NCI-H510A (cell line): ENCODE results near the gene FGD6.
"Not testable (repeated sequence)": the region's sequence is repeated elsewhere in the genome, so short reads cannot be mapped to it uniquely, and the experiment has no call there.

ENCODE experiments used
- DNase-seq: peaks from one replicate; lab custom pipeline; 2025; lab: John Stamatoyannopoulos, UW

Gene FGD6

DNA sequence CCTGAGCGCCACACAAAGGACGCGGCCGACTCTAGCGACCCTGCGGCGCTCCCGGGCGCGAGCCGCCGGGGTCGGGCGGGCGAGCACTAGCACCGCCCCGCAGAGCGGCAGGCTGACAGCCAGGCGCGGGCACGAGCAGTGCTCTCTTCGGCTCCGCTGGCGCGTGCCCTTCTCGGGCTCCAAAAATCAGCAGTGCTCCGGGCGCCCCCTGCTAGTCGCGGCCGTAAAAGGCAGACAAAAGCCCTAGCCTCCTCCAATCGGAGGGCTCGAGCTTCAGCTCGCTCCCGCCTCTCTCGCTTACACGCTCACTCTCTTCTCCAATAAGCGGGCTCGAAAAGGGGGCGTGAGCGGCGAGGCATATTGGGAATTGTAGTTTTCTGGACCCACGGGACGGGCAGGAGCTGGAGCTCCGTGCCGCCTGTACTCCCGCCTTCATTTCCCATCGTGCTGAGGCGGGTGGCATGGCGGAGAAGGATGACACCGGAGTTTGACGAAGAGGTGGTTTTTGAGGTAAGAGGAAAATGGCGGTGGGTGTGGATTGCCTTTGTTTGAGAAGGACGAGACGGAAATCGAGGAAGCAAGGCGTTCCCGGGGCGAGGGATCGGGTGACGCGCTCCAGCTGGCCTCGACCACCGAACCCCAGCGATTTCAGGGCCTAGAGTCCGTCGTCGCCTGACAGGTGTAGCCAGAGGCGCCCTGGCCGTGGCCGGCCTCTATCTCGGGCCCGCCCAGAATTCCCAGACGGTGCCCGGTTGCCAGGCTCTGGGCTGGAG is at the start of gene FGD6, which contains the start of gene VEZT:
Gene FGD6, minus strand, starts transcription at position 91 of the 773 bp plus-strand sequence. CDS start 227 bp downstream, outside the sequence.
Gene VEZT, plus strand, starts transcription at position 431 of the 773 bp plus-strand sequence. Its CDS starts 44 bp downstream, at position 475.
- DNase-seq = peak; percentile 99

DNA sequence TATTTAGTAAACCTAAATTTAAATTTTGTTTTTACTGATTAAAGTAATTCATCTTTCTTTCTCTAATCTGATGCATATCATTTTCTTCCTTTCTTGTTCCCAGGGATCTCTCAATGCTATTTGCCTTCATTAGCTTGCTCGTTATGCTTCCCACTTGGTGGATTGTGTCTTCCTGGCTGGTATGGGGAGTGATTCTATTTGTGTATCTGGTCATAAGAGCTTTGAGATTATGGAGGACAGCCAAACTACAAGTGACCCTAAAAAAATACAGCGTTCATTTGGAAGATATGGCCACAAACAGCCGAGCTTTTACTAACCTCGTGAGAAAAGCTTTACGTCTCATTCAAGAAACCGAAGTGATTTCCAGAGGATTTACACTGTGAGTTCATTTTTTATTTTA is 49.0 kb upstream of the FGD6 start:
- no peak for DNase-seq

DNA sequence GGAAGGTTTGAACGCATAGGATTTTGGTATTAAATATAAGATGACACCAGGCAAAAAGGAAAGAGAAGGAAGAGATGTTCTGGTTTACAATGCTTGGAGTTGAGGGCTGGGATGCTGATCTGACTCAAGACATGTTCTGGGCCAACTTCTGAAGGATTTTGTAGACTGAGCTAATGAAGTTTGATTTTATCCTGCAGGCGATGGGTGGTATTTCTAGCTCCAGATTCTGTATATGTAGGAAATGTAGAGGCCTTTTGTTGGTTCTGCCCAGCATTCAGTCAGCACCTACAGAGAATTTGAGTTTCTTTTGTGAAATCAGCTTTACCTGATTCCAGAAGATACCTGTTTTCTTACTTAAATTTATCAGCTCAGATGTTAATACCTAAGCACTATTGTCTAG is 48.5 kb upstream of the FGD6 start:
- no peak for DNase-seq

DNA sequence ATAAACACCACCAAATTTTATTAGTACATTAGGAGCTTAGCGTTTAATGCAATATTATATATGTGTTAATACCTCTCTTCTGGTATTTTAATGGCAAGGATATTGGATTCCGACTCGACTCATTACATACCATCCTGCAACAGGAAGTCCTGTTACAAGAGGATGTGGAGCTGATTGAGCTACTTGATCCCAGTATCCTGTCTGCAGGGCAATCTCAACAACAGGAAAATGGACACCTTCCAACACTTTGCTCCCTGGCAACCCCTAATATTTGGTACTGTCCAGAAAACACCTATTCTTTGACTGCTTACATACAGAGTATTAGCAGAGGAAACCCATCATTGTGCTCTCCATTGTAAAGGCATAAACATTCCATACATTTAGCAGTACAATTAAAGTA is 45.5 kb upstream of the FGD6 start:
- DNase-seq = no peak

DNA sequence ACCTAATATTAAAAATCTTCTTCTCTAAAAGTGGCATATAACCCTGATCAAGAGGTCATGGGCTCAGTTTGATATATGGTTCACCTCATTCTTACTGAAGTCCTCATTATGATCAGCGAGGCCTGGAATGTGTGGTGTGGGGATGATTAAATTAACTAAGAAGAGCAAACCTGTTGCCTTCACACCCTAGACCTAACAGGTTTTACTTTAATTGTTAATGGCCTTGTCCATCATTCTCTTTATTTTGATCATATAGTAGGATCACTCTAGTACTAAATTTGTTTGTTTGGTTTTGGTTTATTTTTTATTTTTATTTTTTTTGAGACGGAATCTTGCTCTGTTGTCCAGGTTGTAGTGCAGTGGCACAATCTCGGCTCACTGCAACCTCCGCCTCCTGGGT is 43.8 kb upstream of the FGD6 start:
- DNase-seq = no peak

DNA sequence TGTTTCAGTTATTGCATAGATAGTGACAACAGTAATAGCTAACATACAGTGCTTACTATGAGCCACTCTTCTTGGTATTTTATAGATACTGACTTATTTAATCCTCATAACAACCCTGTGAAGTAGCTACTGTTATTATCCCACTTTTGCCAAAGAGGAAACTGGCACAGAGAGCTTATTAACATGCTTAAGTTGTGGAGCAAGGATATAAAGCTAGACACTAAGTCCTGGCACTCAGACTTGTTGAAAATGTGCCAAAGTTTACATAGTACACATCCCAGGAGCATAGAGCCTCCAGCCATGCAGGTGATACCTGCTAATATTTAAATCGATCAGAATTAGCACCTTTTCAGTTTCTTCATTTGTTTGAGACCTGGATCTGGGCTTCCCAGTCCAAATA is 42.1 kb upstream of the FGD6 start:
- DNase-seq = no peak

DNA sequence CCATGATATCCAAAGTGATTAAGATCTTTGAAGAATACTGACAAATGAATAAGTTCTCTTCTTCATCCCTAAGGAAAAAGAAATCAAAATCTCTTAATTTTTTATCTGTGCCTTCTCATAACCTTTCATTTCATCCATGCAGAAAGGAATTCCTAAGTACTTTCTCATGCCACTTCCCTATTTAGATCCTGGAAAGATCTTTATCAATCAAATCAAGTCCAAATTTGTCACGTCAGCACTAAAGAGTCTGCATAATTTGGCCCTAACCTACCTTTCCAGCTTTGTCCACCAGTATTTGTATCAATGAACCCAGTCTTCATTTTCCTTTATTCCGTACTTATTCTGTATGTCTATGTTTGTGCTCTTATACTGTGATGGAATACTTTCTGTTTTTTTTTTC is 41.5 kb upstream of the FGD6 start:
- no peak for DNase-seq

DNA sequence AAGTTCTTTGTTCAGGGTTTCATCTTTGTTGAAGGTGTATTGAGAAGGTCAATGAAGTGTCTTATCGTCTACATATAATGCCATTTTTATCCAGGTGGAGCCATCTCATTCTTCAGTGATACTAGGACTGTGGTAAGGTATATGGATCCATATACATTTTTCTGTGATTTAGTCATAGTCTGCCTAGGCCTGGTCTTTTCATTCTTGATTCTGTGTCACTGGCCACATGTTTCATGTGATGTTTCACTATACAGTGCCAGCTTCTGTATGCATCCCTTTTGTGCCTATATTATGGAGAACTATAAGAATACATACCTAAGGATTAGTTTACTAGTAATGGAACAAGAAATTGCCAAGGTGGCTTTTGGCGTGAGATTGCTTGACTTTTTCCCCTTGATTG is 40.9 kb upstream of the FGD6 start:
- DNase-seq = no peak

DNA sequence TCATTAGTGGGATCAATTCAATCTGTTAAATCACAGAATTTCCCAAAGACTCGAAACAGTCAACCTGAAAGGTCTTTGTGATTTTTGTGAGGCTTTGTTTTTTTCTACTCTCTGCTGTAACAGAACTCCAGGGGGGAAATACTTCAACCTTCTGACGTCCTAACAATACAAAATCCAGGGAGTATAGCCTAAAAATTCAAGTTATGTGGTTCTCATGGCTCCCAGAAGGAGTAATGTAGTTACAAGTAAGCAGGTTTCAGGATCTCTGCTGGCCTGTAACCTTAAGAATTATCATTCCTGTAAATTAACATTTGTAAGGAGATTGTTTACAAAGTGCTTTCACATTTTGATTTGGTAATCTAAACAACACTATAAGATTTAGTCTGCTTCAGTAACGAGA is 40.3 kb upstream of the FGD6 start:
- DNase-seq = no peak

DNA sequence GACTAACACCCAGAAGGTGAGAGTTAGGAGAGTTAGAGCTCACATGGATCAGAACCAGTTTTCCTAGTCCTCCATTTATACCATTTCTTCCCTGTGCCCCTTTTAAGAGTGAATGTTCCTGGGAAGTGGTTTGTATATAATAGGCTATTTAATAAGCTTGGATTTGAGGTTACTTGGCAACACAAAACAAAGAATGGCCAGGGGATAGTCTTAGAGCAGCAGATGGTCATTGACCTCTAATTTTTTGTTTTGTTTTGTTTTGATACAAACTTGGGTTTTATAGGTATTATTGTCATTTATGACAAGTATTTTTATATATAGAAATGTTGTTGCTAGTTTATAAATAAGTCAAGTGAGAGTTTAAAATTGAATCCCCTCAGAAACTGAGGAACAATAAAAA is 36.1 kb upstream of the FGD6 start:
- DNase-seq = no peak

DNA sequence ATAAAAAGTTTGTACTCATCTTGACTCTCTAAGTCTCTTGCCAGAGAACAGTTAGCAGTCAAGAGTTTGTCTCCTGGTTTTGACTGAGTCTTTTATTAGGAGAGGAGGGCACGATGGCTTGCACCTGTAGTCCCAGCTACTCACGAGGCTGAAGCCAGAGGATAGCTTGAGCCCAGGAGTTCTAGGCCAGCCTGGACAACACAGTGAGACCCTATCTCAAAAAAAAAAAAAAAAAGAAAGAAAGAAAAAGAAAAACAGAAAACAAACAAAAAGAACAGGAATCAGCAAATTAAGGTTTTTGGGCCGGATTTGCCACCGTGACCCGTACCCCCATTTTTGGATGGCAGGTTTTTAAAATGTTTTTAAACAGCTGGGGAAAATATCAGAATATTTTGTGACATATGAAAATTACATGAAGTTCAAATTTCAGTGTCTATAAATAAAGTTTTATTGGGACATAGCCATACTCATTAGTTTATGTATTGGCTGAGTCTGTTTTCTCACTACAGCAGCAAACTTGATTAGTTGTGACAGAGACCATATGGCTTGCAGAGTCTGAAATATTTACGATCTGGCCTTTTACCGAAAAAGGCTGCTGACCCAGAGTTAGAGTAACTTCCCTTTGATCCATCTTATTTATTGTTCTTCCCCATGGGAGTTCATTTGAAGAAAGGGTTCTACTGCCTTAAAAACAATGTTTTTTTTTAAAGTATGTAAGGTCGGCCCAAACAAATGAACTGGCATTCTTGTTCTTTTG is 31.5 kb upstream of the FGD6 start:
- DNase-seq = no peak

DNA sequence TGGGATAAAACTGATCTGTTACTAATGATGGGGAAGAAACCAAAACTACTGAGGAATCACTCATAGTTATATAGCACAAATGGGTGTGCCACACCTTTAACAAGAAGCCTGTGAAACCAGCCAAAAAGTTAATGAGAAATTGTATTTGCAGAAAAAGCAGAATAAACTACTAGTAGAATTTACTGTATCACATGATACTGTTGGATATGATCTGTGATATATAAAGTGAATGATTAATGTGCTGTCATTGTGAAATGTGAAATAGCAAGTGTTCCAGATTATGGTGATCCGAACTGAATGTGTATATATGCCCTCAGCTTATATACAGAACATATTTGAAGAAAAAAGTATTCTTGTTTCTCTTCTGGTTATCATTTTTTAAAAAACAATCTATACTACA is 30.8 kb upstream of the FGD6 start:
- no peak for DNase-seq

DNA sequence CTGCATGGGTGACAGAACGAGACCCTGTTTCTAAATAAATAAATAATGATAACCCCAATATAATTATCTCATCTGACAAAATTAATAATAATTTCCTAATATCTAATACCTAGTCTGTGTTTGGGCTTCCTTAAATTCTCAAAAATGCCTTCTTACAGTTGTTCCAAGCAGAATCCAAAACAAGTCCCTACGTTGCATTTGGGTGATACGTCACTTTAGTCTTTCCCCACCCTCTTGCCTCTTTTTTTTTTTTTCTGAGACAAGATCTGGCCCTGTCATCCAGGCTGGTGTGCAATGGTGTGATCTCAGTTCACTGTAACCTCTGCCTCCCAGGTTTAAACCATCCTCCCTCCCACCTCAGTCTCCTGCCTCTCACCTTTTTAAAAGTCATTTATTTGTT is 27.1 kb upstream of the FGD6 start:
- DNase-seq = no peak

DNA sequence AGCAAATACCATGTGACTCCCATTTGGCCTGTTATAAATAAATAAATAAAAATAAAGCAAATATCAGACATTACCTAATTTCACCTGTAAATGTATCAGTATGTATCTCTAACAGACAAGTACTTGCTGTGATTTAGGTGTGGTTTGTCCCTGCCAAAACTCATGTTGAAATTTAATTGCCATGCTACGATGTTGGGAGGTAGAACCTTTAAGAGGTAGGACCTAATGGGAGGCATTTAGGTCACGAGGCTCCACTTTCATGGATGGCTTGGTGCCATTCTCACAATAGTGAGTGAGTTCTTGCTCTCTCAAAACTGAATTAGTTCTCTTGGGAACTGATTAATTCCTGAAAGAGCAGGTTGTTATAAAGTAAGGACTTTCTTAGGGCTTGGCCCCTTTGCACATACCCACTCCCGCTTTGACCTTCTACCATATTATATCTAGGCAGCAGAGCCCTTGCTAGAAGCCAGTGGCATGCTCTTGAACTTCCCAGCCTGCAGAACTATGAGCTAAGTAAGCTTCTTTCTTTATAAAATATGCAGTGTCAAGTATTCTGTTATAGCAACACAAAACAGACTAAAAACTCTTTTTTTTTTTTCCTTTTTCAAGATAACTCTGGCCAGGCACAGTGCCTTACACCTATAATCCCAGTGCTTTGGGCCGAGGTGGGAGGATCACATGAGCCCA is 26.4 kb upstream of the FGD6 start:
- DNase-seq = no peak

DNA sequence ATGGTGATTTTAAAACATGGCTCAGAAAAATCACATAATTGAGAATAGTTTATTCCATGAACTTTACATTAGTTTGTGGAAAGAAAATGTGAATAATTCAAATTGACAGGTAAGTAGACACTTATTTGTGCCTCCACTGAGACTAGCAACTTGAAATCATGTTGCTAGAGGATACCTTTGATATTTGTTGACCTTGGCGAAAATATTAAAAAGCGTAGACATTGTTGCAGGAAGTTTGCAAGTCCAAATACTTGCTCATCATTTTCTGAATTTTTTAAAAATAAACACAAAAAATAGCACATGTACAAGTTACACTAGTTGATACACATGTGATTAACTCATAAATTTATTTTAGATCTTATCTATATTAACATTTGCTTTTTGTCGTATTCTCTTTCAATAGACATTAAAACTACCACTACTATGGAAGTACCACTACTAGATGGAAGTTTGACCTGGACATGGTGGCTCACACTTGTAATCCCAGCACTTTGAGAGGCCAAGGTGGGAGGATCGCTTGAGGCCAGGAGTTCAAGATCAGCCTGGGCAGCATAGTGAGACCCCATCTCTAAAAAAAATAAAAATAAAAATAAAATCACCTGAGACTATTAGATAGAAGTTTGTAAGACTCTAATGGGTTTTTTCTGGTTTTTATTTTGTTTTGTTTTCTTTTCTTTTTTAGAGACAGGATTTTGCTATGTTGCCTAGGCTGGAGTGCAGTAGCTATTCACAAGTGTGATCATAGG is 24.7 kb upstream of the FGD6 start:
- DNase-seq = no peak

DNA sequence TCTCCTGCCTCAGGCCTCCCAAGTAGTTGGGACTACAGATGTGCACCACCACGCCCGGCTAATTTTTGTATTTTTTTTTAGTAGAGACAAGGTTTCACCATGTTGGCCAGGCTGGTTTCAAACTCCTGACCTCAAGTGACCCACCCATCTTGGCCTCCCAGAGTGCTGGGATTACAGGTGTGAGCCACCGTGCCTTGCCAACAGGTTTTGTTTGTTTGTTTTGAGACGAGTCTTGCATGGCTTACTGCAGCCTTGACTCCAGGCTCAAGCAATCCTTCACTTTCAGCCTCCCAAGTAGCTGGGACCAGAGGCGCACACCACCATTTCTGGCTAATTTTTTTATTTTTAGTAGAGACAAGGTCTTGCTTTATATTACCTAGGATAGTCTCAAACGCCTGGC is 23.9 kb upstream of the FGD6 start:
- DNase-seq = not testable (repeated sequence)

DNA sequence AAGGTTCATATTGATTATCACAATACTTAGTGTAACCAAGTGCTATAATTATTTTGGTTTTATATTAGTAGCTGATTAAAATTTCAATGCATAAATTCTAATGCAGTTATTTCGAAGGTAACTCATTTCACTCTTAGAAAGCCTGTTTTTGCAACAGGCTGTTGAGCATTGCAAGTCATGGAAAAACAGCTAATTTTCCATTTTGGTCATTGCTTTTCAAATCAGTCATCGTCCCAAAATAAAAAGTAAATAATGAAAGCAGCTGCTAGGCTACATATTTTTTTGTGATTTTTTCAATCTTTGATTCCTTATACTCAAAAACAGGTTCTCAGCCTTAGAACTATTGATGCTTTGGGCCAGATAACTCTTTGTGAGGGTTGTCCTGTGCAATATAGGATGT is 23.3 kb upstream of the FGD6 start:
- no peak for DNase-seq

DNA sequence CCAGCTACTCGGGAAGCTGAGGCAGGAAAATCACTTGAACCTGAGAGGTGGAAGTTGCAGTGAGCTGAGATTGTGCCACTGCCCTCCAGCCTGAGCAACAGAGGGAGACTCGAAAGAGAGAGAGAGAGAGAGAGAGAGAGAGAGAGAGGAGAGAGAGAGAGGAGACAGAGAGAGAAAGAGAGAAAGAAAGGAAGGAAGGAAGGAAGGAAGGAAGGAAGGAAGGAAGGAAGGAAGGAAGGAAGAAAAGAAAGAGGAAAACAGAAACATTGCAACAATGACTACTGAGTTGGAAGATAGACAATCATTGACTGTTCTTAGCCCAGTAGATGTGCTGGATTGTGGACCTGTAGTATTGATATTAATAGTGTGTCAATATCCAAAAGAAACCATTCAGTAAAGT is 22.6 kb upstream of the FGD6 start:
- DNase-seq = not testable (repeated sequence)

DNA sequence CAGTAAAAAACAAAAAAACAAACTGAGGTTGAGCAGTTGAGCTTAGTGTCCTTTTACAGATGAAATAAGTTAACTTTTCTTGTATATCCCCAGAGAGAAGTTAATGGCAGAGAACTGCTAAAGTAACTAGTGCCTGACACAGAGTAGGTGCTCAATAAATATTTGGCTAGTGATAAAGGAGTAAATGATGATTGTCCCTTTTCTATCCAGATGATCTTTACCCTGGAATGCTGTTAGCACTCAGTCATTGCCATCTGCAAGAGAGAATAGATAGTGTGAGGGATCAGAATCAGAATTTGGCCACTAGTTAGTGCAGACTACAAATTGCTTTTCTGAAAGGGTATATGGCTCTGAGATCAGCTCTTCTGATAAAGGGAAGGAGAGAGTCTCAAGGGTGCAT is 21.9 kb upstream of the FGD6 start:
- DNase-seq = no peak

DNA sequence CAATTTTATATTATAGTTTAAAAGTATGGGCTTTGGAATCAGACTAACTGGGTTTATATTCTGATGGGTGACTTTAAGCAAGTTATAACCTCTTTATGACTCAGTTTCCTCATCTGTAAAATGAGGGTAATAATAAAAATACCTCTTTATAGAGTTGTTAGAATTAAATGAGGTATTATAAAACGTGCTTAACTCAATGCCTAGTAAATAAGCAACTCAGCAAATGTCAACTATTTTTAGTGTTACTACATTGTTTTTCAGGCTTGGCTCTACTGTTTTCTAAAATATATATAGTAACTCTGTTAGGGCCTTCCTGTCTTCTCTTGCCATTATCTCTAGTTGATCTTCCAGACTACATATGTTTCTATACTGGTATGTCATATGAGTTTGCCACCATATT is 20.9 kb upstream of the FGD6 start:
- DNase-seq = no peak

DNA sequence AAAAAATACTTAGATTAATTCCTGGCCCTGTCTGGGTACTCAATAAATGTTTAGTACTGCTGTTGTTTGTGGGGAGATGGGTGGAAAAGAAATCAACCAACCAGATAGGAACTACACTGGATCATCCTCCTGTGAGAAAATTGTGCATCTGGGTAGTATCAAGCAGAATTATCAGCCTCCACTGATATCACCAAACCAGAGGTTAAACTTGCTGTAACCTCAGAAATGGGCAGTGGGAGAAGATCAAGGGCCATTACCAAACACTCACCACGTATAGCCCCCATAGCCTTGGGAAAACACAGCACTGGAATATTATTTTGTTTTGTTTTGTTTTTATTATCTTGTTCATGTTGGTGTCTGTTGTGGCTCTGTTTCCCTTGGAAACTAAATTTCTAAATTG is 20.0 kb upstream of the FGD6 start:
- no peak for DNase-seq

DNA sequence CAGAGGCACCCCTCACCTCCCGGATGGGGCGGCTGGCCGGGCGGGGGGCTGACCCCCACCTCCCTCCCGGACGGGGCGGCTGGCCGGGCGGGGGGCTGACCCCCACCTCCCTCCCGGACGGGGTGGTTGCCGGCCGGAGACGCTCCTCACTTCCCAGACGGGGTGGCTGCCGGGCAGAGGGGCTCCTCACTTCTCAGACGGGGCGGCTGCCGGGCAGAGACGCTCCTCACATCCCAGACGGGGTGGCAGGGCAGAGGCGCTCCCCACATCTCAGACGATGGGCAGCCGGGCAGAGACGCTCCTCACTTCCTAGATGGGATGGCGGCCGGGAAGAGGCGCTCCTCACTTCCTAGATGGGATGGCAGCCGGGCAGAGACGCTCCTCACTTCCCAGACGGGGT is 18.4 kb upstream of the FGD6 start:
- DNase-seq = not testable (repeated sequence)
